Measurements from ENCODE around the gene ARHGAP32. TPM values are rescaled to one million over a fixed set of nuclear protein-coding genes. Genes with fewer than 3 reads are reported as not detected.

Gene ARHGAP32
- total RNA-seq, 2 experiments from 2014 or later, result not detected

- no peaks in the 10 kb centered on the region for H3K79me2 ChIP-seq (ENCODE audit: insufficient read depth, low read depth, low read length)
- H3K4me1 ChIP-seq (ENCODE audit: insufficient read depth, low read length, poor library complexity, severe bottlenecking), result no peaks in the 10 kb centered on the region
- no peak for DNase-seq (ENCODE audit: low spot score)
- TF ChIP-seq, protein P1, sequence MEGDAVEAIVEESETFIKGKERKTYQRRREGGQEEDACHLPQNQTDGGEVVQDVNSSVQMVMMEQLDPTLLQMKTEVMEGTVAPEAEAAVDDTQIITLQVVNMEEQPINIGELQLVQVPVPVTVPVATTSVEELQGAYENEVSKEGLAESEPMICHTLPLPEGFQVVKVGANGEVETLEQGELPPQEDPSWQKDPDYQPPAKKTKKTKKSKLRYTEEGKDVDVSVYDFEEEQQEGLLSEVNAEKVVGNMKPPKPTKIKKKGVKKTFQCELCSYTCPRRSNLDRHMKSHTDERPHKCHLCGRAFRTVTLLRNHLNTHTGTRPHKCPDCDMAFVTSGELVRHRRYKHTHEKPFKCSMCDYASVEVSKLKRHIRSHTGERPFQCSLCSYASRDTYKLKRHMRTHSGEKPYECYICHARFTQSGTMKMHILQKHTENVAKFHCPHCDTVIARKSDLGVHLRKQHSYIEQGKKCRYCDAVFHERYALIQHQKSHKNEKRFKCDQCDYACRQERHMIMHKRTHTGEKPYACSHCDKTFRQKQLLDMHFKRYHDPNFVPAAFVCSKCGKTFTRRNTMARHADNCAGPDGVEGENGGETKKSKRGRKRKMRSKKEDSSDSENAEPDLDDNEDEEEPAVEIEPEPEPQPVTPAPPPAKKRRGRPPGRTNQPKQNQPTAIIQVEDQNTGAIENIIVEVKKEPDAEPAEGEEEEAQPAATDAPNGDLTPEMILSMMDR (conservative IDR thresholded peaks at IDR 0.05; ENCODE audit: low read length), result no peak
- no peak for TF ChIP-seq EZH2phosphoT487 (IDR thresholded peaks at IDR 0.05; ENCODE audit: borderline replicate concordance, low read depth, low read length)
- H3K9me3 ChIP-seq (ENCODE audit: low read length), result no peaks in the 10 kb centered on the region
- no peak overlapping the region for H3K27ac ChIP-seq (ENCODE audit: low read depth, low read length, poor library complexity, severe bottlenecking)
- CTCF ChIA-PET (ENCODE audit: unreplicated experiment), result no interaction called here
- H3K4me3 ChIP-seq (ENCODE audit: low read depth, low read length, poor library complexity, severe bottlenecking), result no peak overlapping the region
- no peak overlapping the region for H3K4me2 ChIP-seq (ENCODE audit: low read length)
- no peaks in the 10 kb centered on the region for H3K9me2 ChIP-seq (ENCODE audit: insufficient read depth, low read length)
- POLR2A ChIA-PET, result no interaction called here
- intact Hi-C loops (cut with micrococcal nuclease; ENCODE audit: unreplicated experiment), result no loop called here
- H4K20me1 ChIP-seq (ENCODE audit: insufficient read depth, low read length), result no peaks in the 10 kb centered on the region
- no peak overlapping the region for H2AFZ ChIP-seq (ENCODE audit: low read length)
- no TSS peak for BruUV-seq (replicated peaks)
- no peaks in the 10 kb centered on the region for H3K36me3 ChIP-seq (ENCODE audit: insufficient read depth, low read length)
Observed at GRCh38 chr11:129077191-129077590, 114.9 kb downstream of the ARHGAP32 start.

- H3K4me3 ChIP-seq (ENCODE audit: low read depth, low read length, poor library complexity, severe bottlenecking), result no peak overlapping the region
Observed at GRCh38 chr11:129075757-129076156, 116.4 kb downstream of the ARHGAP32 start.

GRCh38 chr11:129067454-129067853 lies 124.7 kb downstream of the ARHGAP32 start:
- TF ChIP-seq, protein P1 (conservative IDR thresholded peaks at IDR 0.05; ENCODE audit: low read length), result no peak
- no peak for TF ChIP-seq EZH2phosphoT487 (IDR thresholded peaks at IDR 0.05; ENCODE audit: borderline replicate concordance, low read depth, low read length)
- no peaks in the 10 kb centered on the region for H4K20me1 ChIP-seq (ENCODE audit: insufficient read depth, low read length)
- no peaks in the 10 kb centered on the region for H3K9me3 ChIP-seq (ENCODE audit: low read length)
- no peak overlapping the region for H3K27ac ChIP-seq (ENCODE audit: low read depth, low read length, poor library complexity, severe bottlenecking)
- no peak overlapping the region for H3K4me2 ChIP-seq (ENCODE audit: low read length)
- H3K79me2 ChIP-seq (ENCODE audit: insufficient read depth, low read depth, low read length), result no peaks in the 10 kb centered on the region
- no peak overlapping the region for H3K4me3 ChIP-seq (ENCODE audit: low read depth, low read length, poor library complexity, severe bottlenecking)
- ChIA-PET POLR2A (interaction anchor here (1.2 to 1.5 kb wide), 2 partner anchors 11 to 179 kb away, joined by 3 read pairs; no protein-coding TSS in a partner anchor), CTCF (ENCODE audit: unreplicated experiment) (no interaction called here)
- BruUV-seq (replicated peaks), result no TSS peak
- intact Hi-C loops (cut with micrococcal nuclease; ENCODE audit: unreplicated experiment), result no loop called here
- no peaks in the 10 kb centered on the region for H3K36me3 ChIP-seq (ENCODE audit: insufficient read depth, low read length)
- H3K4me1 ChIP-seq (ENCODE audit: insufficient read depth, low read length, poor library complexity, severe bottlenecking), result no peaks in the 10 kb centered on the region
- H3K9me2 ChIP-seq (ENCODE audit: insufficient read depth, low read length), result no peaks in the 10 kb centered on the region
- DNase-seq (ENCODE audit: low spot score), result no peak
- no peak overlapping the region for H2AFZ ChIP-seq (ENCODE audit: low read length)

More at GRCh38 chr11:129075757-129076156, 116.4 kb downstream of the ARHGAP32 start:
- Histone ChIP-seq H3K9me2 (ENCODE audit: insufficient read depth, low read length) (no peaks in the 10 kb centered on the region), H3K36me3 (ENCODE audit: insufficient read depth, low read length) (no peaks in the 10 kb centered on the region), H3K79me2 (ENCODE audit: insufficient read depth, low read depth, low read length) (no peaks in the 10 kb centered on the region), H4K20me1 (ENCODE audit: insufficient read depth, low read length) (no peaks in the 10 kb centered on the region), H3K9me3 (ENCODE audit: low read length) (no peaks in the 10 kb centered on the region), H2AFZ (ENCODE audit: low read length) (no peak overlapping the region), H3K4me1 (ENCODE audit: insufficient read depth, low read length, poor library complexity, severe bottlenecking) (no peaks in the 10 kb centered on the region), H3K4me2 (ENCODE audit: low read length) (no peak overlapping the region), H3K27ac (ENCODE audit: low read depth, low read length, poor library complexity, severe bottlenecking) (no peak overlapping the region)
- CTCF ChIA-PET (ENCODE audit: unreplicated experiment), result no interaction called here
- POLR2A ChIA-PET, result no interaction called here
- DNase-seq (ENCODE audit: low spot score), result no peak
- TF ChIP-seq, protein P1 (conservative IDR thresholded peaks at IDR 0.05; ENCODE audit: low read length), result no peak
- no peak for TF ChIP-seq EZH2phosphoT487 (IDR thresholded peaks at IDR 0.05; ENCODE audit: borderline replicate concordance, low read depth, low read length)
- intact Hi-C loops (cut with micrococcal nuclease; ENCODE audit: unreplicated experiment), result no loop called here
- BruUV-seq (replicated peaks), result no TSS peak
